GM18868 (cell line): ENCODE data around the gene SULT4A1.
"Not testable (repeated sequence)": the region's sequence is repeated elsewhere in the genome, so short reads cannot be mapped to it uniquely, and the experiment has no call there.

Experiments used
- ATAC-seq: cut with Tn5 transposase; IDR thresholded peaks from one replicate; pipeline ENCODE4 v1.9.1; 2021; ENCODE audit warnings: mild to moderate bottlenecking, moderate library complexity; ENCODE audit not compliant: unreplicated experiment

The SULT4A1 gene, protein sequence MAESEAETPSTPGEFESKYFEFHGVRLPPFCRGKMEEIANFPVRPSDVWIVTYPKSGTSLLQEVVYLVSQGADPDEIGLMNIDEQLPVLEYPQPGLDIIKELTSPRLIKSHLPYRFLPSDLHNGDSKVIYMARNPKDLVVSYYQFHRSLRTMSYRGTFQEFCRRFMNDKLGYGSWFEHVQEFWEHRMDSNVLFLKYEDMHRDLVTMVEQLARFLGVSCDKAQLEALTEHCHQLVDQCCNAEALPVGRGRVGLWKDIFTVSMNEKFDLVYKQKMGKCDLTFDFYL

DNA sequence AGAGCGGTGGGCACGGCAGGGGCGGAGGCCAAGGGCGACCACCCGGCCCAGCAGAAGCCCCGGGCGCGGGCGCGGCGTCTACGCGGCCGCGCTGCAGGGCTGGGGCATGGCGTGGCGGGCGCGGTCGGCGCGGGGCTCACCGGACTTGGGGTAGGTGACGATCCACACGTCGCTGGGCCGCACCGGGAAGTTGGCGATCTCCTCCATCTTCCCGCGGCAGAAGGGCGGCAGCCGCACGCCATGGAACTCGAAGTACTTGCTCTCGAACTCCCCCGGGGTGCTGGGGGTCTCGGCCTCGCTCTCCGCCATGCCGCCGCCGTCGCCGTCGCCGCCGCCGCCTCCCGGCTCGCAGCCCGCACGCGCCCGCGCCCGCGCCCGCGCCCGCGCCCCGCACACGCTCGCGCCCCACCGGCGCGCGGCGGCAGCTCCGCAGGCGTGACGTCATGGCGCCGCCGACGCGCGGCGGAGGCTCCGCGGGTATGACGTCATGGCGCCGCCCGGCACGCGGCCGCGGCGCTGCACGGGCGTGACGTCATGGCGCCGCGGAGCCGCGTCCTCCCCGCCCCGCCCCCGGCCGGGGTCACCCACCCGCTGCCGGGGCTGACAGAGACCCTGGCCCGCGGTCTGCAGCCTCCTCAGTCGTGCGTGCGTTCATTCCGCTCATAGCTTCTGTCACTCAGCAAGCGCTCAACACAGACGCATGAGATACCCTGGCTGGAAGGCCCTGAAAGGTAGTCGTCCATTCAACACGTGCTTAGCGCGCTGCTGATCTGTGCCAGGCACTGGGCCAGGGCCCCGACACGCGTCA lies at the start of gene SULT4A1:
SULT4A1 (minus strand) TSS at position 440 of the 808 bp plus-strand sequence; CDS start at position 309, 131 bp downstream.
- ATAC-seq = no peak

DNA sequence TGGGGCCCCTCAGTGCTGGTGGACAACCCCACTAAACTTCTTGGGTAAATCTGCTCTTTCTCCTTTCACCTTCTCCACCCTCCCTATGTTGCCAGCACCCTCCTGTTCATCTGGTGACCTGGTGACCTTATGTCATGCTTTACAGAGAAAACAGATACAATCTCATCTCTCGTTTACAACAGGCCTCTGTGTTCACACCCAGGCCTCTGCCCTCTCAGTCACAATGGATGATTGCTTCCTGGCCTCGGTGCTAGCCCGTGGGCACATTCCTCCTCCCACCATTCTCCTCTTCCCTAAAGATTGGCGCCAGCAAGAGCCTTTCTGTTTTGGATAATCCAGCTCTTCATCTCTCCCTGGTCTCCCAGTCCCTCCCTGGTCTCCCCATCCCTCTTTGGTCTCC lies 49.0 kb upstream of the SULT4A1 start:
- ATAC-seq = no peak

DNA sequence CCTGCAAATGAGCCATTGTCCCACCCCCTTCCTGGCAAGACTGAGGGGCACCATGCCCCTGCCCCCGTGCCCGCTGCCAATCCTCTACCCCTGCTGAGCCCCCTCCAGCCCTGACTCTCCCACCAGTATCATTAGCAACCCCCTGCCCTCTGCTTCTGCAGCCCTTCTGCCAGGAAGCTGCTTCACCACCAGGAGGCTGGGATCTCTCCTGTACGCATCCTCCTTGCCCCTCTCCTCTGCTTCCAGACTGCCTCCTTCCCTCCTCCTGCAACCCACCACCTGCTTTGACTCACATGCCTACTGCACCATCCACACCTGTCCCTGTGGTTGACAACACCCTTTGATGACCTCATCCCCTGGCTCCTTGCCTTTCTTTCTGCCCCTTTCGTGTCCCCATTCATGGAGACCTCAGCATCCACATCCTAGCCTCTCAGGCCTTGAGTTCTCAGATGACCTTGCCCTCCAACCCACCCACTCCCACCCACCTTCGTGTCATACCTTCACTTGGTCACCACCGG lies 47.9 kb upstream of the SULT4A1 start:
- no peak for ATAC-seq

DNA sequence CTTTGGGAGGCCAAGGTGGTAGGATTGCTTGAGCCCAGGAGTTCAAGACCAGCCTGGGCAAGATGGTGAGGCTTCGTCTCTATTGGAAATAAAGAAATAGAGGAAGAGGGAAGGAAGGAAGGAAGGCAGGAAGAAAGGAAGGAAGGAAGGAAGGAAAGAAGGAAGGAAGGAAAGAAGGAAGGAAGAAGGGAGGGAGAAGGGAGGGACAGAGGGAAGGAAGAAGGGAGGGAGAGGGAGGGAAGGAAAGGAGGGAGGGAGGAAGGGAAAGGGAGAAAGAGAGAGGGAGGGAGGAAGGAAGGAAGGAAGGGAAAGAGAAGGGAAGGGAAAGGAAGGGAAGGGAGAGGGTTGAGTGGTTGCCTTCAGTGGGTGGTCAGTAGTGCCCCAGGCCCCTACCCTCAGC lies 47.4 kb upstream of the SULT4A1 start:
- ATAC-seq = no peak

DNA sequence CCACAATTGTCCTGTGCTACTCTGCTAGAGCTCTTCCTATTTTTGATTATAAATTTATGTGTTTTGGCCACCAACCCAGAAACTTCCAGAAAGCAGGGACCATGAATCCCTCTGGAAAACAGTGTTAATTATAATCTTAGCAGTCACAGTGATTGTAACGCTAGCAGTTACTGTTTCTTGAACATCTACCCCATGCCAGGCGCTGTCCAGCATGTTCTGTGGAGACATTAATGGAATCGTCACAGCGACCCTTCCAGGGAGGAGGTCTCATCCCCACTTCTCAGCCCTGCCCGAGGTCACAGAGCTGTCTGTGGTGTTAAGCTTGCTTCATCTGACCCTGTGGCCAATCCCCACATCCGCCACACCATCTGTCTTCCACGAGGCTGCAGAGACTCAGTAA lies 43.4 kb upstream of the SULT4A1 start:
- ATAC-seq = no peak

DNA sequence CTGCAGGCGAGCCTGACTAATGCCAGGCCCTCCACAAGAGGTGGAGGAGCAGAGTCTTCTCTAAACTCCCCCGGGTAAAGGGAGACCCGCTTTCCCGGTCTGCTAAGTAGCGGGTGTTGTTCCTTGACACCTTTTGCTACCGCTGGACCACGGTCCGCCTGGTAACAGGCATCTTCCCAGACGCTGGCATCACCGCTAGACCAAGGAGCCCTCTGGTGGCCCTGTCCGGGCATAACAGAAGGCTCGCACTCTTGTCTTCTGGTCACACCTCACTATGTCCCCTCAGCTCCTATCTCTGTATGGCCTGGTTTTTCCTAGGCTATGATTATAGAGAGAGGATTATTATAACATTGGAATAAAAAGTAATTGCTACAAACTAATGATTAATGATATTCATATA lies 42.1 kb upstream of the SULT4A1 start:
- not testable (repeated sequence) for ATAC-seq

DNA sequence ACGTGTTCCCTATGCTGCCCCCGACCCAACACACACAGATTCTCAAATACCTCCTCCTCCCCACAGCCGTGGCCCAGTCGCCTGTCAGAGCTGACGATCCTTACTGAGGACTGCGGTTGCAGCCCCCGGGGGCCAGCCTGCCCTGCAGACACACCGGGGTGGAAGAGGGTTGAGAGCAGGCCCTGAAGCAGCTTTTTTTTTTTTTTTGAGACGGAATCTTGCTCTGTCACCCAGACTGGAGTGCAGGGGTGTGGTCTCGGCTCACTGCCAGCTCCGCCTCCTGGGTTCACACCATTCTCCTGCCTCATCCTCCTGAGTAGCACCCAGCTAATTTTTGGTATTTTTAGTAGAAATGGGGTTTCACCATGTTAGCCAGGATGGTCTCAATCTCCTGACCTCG lies 40.7 kb upstream of the SULT4A1 start:
- not testable (repeated sequence) for ATAC-seq

DNA sequence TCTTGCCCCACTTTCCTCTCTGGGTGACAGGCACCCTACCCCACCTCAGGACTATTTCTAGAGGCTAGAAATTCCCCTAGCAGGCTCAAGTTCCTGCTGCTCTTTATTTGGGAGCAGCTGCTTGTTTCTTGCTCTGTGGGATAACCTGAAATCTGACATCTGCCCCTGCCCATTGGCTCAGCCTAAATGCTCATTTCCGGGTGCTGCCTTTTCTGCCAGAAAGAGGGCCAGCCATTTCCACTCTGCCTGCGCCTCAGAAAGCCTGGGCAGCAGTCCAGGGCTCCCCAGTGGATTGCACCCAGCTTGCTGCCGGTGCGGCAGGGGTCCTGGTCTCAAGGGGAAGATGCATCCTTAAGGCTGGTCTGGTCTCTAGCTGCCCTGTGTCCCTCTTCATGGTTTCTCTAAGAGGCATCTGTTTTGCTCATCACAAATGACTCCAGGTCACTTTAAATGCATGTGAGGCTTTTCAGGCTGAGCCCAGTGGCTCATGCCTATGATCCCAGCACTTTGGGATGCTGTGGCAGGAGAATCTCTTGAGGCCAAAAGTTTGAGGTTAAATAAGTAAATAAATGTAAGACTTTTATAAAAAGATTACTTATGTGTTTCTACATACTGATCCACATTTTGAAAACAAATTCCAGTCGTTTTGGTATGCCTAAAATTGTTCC lies 39.8 kb upstream of the SULT4A1 start:
- no peak for ATAC-seq

DNA sequence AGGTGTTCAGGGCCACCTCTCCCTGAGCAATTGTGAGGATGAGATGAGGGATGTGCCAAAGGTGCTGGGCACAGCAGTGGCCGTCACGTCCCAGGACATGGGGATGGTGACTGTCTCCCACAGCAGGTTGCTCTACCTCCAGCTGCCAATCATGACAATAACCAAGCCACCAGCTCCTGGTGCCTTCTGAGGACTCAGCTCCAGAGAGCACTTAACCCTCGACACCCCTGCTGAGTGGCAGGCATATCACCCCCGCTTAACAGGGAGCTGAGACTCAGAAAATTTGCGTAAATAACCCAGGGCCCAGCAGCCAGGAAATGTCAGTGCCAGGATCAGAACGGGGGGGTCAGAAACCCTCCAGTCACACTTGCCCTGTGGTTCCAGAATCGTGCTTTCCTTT lies 37.9 kb upstream of the SULT4A1 start:
- no peak for ATAC-seq

DNA sequence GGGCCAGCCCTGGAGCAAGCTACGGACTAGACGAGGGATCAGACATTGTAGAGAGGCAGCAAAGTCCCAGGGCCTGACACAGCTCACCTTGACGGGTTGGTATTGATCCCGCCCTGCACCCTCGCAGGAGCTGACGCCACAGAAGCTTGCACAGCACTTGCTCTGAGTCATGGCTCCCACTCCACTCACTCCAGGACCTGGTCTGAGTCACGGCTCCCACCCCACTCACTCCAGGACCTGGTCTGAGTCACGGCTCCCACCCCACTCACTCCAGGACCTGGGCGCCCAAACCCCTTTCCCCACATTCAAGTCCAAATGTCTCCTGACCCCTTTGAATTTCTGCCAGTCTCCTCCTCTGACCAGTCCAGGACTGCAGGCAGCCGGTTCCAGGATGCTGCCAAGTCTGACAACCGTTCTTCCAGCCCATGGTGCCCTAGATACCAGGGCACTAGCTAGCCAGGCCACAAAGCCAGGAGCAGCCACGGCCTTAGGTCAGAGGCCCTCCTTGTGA lies 35.5 kb upstream of the SULT4A1 start:
- no peak for ATAC-seq

DNA sequence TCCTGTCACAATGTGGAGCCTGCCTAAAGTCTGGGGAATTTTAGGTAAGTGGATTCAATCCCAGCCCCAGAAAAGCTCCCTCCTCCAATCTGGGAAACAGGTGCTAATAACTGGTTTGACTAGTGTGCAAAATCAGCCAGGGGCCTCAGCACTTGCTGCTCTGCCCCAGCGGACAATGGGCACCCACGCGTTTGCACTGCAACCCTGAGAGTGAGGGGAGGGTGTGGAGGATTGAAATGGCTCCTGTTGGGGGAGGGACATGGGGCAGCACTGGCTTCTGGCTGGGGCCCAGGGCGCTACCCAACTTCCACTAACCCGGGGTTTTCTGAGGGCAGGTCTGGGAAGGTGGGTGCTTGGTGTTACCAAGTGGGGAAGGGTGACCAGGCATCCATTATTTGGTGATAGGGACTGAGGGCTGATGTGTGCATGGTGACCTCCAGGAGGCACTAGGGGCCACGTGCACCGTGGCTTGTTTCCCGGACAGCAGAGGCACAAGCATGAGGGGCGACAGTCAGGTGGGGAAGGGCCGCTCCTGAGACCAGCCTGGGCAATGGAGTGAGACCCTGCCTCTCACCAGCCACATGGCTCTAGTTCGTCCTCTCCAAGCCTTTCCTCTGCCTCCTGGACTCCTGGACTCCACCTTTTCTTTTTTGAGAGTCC lies 33.8 kb upstream of the SULT4A1 start:
- ATAC-seq = no peak

DNA sequence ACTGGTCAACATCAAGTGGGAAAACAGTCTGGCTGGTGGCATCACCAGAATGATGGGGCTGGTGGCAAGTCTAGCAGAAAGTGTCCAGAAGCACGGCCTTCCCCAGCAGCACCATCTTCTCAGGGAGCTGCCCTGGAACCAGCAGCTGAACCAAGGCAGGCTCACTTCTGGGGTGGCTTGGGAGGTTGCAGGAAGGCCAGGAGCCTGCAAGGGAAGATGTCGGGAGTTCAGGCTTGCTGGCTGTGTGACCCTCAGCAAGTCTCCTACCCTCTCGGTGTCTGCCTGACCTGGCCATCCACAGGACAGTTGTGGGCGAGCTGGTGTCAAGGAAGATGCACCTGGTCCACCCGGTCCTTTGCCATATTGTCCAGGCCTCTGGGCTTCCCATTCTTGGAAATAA lies 31.8 kb upstream of the SULT4A1 start:
- ATAC-seq = no peak

DNA sequence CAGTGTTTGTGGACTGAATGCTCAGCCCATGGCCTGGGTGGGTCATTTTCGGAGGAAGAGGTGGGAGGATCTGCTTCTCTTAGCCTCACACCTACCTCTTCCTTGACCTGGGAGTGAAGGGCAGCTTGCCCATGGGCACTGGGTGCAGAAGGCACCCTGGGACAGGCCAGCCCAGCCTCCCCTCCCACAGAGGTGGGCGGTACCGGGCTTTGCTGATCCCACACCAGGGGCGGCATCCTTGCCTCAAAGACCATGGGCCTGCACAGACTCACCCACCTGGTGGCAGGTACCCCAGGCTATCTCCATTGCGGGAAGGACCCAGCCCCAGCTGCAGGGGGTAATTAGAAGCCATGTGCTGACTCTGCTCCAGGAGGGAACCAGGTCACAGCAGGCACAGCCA lies 31.0 kb upstream of the SULT4A1 start:
- no peak for ATAC-seq

DNA sequence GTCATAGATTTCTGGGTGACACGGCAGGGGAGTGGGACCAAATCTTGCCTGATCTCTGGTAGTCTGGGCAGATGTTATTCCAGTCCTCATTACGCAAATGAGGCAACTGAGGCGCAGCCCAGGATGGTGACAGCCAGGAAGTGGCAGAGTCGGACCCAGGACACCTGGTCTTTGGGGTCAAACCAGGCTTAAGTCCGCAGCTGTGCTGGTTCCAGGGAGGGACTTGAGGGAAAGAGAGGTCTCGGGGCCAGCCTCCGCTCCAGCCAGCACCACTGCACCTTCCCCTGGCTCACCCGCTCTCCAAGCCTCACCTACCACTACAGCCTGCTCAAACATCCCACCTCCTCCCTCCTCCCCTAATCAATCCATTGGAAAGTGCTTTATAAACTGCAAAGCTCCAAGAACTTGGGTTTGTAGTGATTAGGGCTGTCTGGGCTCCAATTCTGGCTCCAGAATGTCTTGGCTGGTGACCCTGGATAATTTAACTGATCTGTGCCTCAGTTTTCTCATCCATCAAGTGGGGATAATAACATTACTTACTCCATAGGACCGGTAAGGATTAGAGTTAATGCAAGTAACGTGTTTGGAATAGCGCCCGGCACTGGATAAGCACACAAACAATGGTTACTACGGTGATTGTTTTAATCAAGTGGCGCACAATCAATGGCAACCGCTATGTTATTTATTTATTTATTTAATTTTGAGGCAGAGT lies 30.0 kb upstream of the SULT4A1 start:
- ATAC-seq = no peak

DNA sequence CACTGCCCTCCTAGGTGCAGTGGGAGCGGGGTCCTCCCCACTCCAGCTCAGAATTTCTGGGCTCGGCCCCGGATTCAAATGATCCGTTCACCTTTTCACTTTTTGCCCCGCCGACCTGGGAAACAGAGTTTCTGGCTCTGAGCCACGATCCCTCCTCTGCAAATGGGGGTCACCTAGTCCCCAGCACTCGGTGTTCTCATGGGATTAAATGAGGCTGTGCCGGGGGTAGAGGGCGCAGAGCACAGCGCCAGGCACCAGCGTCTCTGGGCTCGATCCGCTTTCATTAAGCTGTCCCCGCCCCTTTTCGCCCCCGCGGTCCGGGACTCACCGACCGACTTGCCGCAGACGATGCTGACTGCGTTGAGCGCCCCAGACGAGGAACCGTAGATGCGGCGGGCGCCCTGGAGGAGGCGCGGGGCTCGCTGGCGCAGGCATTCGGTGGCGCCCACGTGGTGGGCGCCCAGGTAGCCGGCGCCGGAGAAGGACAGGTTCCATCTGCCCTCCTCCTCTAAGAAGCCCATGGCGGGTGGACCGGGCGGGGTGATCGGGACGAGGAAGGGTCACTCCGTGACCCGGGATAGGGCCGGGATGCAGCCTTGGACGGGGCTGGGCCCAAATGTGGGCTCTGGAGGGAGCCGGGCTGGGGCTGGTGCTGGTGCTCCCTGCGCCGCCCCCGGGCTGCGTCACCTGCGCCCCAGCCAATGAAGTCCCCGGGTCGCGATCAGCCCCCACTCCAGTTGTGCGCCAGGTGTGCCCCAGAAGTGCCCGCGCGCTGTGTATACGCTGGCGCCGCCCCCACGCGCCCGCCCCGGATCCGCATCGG lies 29.3 kb upstream of the SULT4A1 start, which contains the start of gene PNPLA5:
PNPLA5 (minus strand) TSS at position 654 of the 823 bp plus-strand sequence; CDS start at position 521, 133 bp downstream.
- ATAC-seq = no peak

DNA sequence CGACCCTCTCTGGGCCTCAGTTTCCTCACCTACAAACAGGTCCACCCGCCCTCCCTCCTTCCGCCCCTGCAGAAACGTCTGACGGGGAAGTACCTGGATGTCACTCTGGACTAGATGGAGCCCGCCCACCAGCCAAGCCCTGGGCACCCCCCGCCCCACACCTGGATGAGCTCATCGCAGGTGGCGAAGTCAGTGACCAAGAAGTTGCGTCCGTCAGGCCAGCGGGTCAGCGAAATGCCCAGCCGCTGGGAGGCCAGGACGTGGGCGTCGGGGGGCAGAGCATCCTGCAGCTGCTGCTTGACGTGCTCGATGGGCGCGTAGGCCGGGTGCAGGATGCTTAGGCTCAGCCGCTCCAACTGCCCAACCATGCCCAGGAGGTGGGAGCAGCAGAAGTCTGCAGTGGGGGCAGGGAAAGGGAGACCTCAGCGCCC lies 28.6 kb upstream of the SULT4A1 start:
- ATAC-seq = no peak

DNA sequence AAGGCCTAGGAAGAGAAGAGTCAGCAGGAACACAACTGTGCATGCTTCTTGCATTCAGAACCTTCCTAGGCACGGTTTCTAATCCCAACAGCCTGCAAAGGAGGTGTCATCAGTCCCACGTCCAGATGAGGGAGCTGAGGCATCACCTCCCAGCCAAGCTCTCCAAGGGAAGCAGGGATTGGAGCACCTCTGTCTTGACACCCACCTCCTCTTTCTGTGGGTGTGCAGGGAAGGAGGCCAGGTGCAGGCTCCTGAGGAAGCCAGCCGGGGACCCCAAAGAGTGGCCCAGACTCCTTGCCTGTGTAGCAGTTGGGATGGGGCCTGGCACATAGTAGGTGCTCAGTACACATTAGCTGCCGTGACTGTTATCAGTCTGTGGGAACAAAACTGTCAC lies 27.5 kb upstream of the SULT4A1 start:
- no peak for ATAC-seq

DNA sequence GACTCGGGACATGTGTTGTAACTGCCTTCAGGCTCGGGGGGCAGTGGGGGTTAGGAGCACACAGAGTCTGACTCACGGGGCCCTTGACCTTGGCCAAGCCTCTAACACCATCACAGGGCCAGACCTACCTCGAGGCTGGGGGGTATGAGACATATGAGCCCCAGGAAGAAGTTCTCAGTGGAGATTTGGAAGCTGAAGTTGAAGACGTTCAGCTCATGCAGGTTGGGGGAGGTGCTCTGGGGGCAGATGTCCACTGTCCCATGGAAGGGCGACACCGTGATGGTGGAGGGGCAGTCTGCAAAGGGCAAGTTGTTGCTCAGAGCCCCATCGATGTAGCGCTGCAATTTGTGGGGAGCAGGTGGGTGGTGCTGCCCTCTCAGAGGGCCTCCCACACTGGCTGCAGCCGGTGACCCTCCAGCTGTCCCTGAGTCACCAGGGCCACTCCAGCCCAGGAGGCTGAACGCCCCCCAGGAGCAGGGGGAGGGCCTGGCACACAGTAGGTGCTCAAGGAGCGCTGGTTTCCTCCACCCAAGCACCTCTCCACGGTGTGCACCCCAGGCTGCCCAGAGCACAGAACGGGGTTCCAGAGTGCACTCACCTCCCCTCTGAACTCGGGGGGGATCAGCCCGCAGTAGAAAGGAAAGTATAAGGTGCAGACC lies 27.0 kb upstream of the SULT4A1 start:
- ATAC-seq = no peak

DNA sequence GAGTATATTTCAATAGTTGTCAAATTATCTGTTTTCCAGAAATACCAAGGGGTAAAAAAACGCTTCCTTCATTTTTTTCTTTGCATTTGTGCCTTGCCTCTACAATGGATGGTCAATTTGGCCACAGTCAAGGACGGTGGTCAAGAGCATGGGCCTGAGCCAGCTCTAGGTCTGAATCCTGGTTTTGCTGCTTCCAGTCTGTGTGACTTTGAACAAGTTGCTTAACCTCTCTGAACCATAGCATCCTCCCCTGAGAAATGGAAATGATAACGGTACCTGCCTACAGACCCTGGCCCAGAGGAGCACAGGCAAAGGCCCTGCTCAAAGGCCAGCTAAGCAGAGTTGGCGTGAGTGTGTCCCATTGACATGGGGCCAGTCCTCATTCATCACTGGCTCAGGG lies 26.4 kb upstream of the SULT4A1 start:
- no peak for ATAC-seq
